ENCODE data around the gene HOXA4. TPM values are rescaled to one million over a fixed set of nuclear protein-coding genes. Genes with fewer than 3 reads are reported as not detected.

Gene HOXA4
- total RNA-seq, 1 experiment from 2014 or later: not detected

DNA sequence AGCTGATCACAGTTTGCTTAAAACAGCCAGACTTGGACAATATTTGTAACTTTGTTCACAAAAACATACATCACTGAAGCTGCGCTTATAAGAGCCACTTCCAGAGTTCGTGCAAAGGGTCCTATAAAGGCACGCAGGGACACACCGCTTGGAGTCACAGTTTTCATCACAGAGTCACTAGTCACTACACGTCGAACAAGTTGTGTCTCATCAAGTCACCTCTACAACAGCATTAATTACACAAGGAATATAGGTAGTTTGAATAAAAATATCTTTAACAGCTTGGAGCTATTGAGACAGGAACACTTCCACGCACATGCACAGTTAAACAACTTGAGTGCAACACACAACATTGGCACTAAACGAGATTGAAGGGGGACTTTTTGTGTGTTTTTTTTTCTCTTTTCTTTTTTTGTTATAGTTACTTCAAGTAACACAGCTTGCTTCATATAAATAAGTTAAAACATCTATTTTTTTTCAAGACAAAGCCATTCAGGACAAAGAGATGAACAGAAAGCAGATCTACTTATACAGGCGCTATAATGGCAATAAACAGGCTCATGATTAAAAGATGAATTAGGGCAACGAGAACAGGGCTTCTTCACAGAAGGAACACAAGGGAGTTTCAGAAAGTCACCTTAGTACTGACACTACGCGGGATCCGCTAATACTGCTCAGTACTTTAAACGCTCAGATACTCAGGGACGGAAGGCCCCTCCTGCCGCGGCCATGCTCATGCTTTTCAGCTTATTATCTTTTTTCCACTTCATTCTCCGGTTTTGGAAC is 10.8 kb upstream of the HOXA4 start:
- ATAC-seq: no peak
- Mint-ChIP-seq H3K36me3 (no peaks in the 10 kb centered on the region), H3K9me3 (no peaks in the 10 kb centered on the region), H3K4me1 (peaks cover 20% of the 10 kb centered on the region), H3K27me3 (ENCODE audit: low read depth) (peaks cover 100% of the 10 kb centered on the region), H3K4me3 (no peak overlapping the region), H3K27ac (no peak overlapping the region)
- no peak for DNase-seq (ENCODE audit: low spot score)
- POLR2A ChIA-PET: no interaction called here
- TF ChIP-seq ETV6 (CRISPR knock-in tag; IDR thresholded peaks at IDR 0.05) (no peak), FOXJ3 (CRISPR knock-in tag; IDR thresholded peaks at IDR 0.05; ENCODE audit: borderline replicate concordance) (no peak), ELF4 (CRISPR knock-in tag; IDR thresholded peaks at IDR 0.05; ENCODE audit: low read depth) (no peak), ZNF263 (CRISPR knock-in tag; IDR thresholded peaks at IDR 0.05; ENCODE audit: low read depth) (no peak), GTF2I (CRISPR knock-in tag; conservative IDR thresholded peaks at IDR 0.05) (no peak), SOX15 (CRISPR knock-in tag; IDR thresholded peaks at IDR 0.05) (no peak), RELA (CRISPR knock-in tag; IDR thresholded peaks at IDR 0.05; ENCODE audit: borderline replicate concordance) (no peak), JUN (CRISPR knock-in tag; IDR thresholded peaks at IDR 0.05) (no peak), TEAD4 (CRISPR knock-in tag; IDR thresholded peaks at IDR 0.05) (no peak), GABPB1 (CRISPR knock-in tag; IDR thresholded peaks at IDR 0.05) (no peak), HMGA2 (CRISPR knock-in tag; IDR thresholded peaks at IDR 0.05) (no peak)
- TF ChIP-seq, protein P1, sequence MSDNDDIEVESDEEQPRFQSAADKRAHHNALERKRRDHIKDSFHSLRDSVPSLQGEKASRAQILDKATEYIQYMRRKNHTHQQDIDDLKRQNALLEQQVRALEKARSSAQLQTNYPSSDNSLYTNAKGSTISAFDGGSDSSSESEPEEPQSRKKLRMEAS (CRISPR knock-in tag; IDR thresholded peaks at IDR 0.05): no peak
- TF ChIP-seq, protein P2, sequence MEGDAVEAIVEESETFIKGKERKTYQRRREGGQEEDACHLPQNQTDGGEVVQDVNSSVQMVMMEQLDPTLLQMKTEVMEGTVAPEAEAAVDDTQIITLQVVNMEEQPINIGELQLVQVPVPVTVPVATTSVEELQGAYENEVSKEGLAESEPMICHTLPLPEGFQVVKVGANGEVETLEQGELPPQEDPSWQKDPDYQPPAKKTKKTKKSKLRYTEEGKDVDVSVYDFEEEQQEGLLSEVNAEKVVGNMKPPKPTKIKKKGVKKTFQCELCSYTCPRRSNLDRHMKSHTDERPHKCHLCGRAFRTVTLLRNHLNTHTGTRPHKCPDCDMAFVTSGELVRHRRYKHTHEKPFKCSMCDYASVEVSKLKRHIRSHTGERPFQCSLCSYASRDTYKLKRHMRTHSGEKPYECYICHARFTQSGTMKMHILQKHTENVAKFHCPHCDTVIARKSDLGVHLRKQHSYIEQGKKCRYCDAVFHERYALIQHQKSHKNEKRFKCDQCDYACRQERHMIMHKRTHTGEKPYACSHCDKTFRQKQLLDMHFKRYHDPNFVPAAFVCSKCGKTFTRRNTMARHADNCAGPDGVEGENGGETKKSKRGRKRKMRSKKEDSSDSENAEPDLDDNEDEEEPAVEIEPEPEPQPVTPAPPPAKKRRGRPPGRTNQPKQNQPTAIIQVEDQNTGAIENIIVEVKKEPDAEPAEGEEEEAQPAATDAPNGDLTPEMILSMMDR (IDR thresholded peaks at IDR 0.05): no peak
- CTCF ChIA-PET: interaction anchor here (0.9 to 3.8 kb wide), 5 partner anchors 9 to 284 kb away, joined by 3 to 39 read pairs (median 3); partner anchors contain the start of gene HOXA7

GRCh38 chr7:27140126-27140857 is 9.7 kb upstream of the HOXA4 start:
- H3K27me3 Mint-ChIP-seq (ENCODE audit: low read depth): peaks cover 100% of the 10 kb centered on the region
- CTCF ChIA-PET: interaction anchor here (0.9 to 3.8 kb wide), 3 partner anchors 21 to 458 kb away, joined by 3 to 39 read pairs (median 4); no protein-coding TSS in a partner anchor
- no peak for TF ChIP-seq ZNF317 (CRISPR knock-in tag; IDR thresholded peaks at IDR 0.05; ENCODE audit: borderline replicate concordance, low read depth)
- TF ChIP-seq, protein P3, sequence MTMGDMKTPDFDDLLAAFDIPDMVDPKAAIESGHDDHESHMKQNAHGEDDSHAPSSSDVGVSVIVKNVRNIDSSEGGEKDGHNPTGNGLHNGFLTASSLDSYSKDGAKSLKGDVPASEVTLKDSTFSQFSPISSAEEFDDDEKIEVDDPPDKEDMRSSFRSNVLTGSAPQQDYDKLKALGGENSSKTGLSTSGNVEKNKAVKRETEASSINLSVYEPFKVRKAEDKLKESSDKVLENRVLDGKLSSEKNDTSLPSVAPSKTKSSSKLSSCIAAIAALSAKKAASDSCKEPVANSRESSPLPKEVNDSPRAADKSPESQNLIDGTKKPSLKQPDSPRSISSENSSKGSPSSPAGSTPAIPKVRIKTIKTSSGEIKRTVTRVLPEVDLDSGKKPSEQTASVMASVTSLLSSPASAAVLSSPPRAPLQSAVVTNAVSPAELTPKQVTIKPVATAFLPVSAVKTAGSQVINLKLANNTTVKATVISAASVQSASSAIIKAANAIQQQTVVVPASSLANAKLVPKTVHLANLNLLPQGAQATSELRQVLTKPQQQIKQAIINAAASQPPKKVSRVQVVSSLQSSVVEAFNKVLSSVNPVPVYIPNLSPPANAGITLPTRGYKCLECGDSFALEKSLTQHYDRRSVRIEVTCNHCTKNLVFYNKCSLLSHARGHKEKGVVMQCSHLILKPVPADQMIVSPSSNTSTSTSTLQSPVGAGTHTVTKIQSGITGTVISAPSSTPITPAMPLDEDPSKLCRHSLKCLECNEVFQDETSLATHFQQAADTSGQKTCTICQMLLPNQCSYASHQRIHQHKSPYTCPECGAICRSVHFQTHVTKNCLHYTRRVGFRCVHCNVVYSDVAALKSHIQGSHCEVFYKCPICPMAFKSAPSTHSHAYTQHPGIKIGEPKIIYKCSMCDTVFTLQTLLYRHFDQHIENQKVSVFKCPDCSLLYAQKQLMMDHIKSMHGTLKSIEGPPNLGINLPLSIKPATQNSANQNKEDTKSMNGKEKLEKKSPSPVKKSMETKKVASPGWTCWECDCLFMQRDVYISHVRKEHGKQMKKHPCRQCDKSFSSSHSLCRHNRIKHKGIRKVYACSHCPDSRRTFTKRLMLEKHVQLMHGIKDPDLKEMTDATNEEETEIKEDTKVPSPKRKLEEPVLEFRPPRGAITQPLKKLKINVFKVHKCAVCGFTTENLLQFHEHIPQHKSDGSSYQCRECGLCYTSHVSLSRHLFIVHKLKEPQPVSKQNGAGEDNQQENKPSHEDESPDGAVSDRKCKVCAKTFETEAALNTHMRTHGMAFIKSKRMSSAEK (CRISPR knock-in tag; IDR thresholded peaks at IDR 0.05; ENCODE audit: borderline replicate concordance): no peak
- TF ChIP-seq NFYB (CRISPR knock-in tag; conservative IDR thresholded peaks at IDR 0.05; ENCODE audit: low read depth): no peak
- TF ChIP-seq ZBTB43 (CRISPR knock-in tag; IDR thresholded peaks at IDR 0.05): no peak
- no peak for TF ChIP-seq FOXK1 (CRISPR knock-in tag; IDR thresholded peaks at IDR 0.05)
- TF ChIP-seq IRF2 (CRISPR knock-in tag; IDR thresholded peaks at IDR 0.05; ENCODE audit: borderline replicate concordance, low read depth): no peak
- TF ChIP-seq FOXP1 (CRISPR knock-in tag; IDR thresholded peaks at IDR 0.05; ENCODE audit: borderline replicate concordance): no peak
- TF ChIP-seq FOXP4 (CRISPR knock-in tag; IDR thresholded peaks at IDR 0.05): no peak
- no peak for TF ChIP-seq TP53 (CRISPR knock-in tag; IDR thresholded peaks at IDR 0.05)
- no peak for TF ChIP-seq HMGXB4 (CRISPR knock-in tag; IDR thresholded peaks at IDR 0.05)

More at GRCh38 chr7:27140126-27140857, 9.7 kb upstream of the HOXA4 start:
- no peak for DNase-seq (ENCODE audit: low spot score)
- POLR2A ChIA-PET: no interaction called here
- Mint-ChIP-seq H3K4me3 (no peak overlapping the region), H3K9me3 (no peaks in the 10 kb centered on the region), H3K36me3 (no peaks in the 10 kb centered on the region), H3K4me1 (peaks cover 23% of the 10 kb centered on the region), H3K27ac (no peak overlapping the region)
- ATAC-seq: no peak

All from WTC11 (cell line).